Measurements from ENCODE around the gene SIRPB2.

Gene SIRPB2

GRCh38 chr20:1491281-1491840 lies at the start of gene SIRPB2:
Gene SIRPB2, minus strand, starts transcription at chr20:1491420. Its CDS starts 61 bp downstream, at chr20:1491359.
- no peak for FAIRE-seq

DNA sequence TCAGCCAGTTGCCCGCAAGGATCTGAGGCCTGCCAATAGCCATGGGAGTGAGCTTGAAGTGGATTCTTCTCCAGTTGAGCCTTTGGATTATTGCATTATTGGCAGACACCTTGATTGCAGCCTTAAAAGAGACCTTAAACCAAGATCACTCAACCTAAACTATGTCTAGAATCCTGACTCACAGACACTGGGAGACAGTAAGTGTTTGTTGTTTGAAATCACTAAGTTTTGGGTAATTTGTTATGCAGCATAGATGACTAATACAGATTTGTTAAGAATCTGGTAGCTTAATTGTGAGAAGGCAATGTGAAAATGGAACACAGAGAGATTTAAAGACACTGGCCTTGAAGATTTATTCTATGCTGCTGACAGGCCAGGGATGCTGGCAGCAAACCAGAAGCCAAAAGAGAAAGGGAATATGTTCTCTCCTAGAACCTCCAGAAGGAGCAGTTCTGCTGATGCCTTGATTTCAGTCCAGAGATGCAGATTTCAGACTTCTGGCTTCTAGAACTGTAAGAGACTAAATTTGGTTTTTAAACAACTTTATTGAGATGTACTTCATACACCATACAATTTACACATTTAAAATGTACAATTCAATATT lies 48.7 kb upstream of the SIRPB2 start:
- no peak for FAIRE-seq

DNA sequence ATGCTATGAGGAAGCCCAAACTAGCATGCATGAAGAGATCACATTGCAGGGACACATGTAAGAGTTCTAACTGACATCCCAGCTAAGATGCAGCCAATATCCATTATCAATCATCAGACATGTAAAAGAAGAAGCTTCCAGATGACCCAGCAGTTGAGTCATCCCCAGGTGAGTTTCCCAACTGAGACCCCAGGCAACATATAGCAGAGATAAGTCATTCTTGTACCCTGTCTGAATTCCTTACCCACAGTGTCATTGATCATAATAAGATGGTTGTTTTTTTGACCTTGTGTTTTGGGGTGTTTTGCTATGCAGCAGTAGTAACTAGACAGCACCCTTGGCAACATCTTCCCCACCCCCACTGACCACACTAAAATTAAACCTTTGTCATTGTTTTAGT lies 47.4 kb upstream of the SIRPB2 start:
- no peak for FAIRE-seq

GRCh38 chr20:1537731-1538058 lies 46.5 kb upstream of the SIRPB2 start:
- no peak for FAIRE-seq

- FAIRE-seq = no peak
Observed at GRCh38 chr20:1536893-1537730, 45.9 kb upstream of the SIRPB2 start.

GRCh38 chr20:1535420-1536175 lies 44.4 kb upstream of the SIRPB2 start:
- FAIRE-seq = no peak

DNA sequence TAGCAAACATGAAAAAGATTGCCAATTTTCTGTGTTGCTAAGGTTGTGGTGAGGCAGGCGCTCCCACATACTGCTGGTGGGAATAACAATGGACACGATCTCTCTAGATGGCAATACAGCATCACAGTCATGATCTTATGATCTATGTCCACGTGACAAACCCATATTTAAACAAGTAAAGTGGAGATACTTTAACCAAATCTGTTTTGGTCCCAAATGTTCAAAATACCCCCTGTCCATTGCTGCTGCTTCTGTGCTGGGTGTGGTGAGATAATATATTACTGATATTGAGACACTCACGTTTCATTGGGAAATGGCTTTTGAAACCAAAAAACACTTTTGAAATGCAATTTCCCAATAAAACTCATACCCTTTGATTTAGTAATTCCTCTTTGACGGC lies 43.3 kb upstream of the SIRPB2 start:
- no peak for FAIRE-seq

DNA sequence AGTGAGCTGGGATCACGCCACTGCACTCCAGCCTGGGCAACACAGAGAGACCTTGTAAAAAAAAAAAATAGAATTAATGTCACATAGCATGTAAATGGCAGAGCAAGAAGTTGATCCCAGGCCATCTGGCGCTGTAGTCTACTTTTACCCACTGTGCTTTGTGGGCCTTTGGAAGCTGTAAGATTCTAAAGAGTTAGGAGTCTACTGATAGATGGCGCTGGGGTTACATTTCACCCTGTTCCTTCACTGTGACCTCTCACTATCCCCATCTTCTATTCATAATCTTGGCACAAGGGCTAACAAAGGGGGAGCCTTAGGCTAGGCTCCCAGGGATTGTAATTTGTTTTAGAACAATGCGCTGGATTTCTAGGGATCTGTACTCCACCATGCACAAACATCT lies 41.8 kb upstream of the SIRPB2 start:
- no peak for FAIRE-seq

- no peak for FAIRE-seq
Observed at GRCh38 chr20:1528811-1529210, 37.6 kb upstream of the SIRPB2 start.

- FAIRE-seq = no peak
Observed at GRCh38 chr20:1527923-1528322, 36.7 kb upstream of the SIRPB2 start.

GRCh38 chr20:1526896-1527295 lies 35.7 kb upstream of the SIRPB2 start:
- no peak for FAIRE-seq

DNA sequence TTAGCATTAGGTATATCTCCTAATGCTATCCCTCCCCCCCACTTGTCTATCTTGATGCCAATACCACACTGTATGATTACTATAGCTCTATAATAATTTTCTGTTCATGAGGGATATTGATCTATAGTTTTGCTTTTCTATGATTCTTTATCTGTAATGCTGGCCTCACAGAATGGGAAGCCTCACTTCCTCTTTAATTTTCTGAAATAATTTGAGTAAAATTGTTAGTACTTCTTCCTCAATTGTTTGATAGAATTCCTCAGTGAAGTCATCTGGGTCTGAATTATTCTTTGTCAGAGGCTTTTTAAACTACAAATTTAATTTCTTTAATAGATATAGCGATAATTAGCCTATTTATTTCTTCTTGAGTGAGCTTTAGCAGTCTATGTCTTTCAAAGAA lies 35.1 kb upstream of the SIRPB2 start:
- no peak for FAIRE-seq

DNA sequence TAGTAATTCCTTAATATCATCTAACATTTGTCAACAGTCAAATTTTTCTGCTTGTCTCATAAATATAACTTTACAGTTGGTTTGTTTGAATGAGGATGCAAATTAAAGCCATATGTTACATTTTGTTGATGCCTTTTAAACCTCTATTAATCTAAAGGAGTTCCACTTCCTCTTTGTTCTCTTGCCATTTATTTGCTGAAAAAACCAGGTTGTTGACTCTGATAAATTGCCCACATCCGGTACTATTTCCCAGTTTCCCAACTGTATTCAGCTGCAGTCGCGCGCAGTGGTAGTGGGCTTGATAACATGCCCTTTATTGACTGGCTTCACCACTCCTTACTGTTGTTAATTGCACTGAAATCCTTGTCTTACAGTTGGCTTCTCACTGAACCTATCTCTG lies 32.8 kb upstream of the SIRPB2 start:
- no peak for FAIRE-seq

GRCh38 chr20:1517010-1517409 lies 25.8 kb upstream of the SIRPB2 start:
- no peak for FAIRE-seq

DNA sequence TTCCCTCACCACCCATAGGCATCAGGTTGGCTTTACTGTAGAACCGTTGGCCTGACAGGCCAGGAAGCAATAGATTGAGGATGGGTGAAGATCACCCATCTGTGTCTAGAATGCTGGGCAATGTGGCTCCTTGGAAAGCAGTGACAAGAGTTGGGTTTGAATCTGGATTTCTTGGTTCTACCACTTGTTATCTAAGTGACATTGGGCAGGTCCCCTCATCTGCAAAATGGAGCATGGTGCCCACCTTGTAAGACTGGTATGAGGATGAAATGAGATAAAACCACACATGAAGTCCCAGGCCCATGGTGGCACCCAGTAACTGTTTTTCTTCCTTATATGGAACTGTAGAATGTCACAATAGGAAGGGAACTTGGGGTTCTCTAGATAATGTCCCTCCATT lies 22.6 kb upstream of the SIRPB2 start:
- no peak for FAIRE-seq

DNA sequence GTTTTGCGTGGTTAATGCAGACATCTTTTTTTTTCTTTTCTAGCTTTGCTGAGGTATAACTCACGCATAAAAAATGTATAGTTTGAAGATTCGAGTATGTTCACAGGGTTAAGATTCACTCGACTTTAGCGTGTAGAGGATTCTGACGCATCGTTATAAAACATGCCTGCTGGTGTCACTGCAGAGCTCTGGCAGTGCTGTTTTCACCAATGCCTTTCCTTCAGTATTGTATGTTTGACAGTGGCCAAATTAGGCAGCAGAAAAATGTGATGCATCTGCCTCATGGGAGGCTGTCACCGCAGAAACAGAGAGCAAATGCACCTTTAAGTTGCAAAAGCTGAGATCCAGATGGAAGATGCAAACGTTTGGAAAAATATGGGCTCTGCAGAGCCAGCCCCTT lies 18.0 kb upstream of the SIRPB2 start:
- FAIRE-seq = no peak

GRCh38 chr20:1508574-1508973 lies 17.4 kb upstream of the SIRPB2 start:
- FAIRE-seq = no peak

DNA sequence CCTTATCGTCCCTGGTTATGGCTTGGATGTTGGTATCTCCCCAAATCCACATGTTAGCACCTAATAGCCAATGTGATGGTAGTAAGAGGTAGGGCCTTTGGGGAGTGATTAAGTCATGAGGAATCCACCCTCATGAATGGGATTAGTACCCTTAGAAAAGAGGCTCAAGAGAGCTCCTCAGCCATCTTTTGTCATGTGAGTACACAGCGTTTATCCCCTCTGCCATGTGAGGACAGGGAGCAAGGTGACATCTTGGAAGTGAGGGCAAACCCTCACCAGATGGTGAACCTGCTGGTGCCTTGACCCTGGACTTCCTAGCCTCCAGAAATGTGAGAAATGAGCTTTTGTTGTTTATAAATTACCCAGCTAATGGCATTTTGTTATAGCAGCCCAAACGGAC lies 16.1 kb upstream of the SIRPB2 start:
- no peak for FAIRE-seq

DNA sequence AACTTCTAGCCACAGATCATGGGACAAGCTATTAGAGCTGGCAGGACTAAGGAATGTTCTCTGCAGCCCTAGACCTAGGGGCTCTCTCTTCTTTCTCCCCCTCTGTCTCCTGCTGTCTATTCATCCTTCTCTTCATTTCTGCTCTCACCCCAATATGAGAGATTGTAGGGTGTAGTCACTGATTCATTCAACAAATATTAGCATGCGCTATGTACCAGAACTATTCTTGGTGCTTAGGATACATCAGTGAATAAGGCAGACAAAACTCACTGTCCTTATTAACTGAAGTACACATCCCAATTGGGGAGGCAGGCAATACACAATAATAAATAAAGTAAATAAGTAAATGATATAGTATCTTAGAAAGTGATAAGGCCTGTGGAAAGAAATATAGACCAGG lies 14.7 kb upstream of the SIRPB2 start:
- no peak for FAIRE-seq

DNA sequence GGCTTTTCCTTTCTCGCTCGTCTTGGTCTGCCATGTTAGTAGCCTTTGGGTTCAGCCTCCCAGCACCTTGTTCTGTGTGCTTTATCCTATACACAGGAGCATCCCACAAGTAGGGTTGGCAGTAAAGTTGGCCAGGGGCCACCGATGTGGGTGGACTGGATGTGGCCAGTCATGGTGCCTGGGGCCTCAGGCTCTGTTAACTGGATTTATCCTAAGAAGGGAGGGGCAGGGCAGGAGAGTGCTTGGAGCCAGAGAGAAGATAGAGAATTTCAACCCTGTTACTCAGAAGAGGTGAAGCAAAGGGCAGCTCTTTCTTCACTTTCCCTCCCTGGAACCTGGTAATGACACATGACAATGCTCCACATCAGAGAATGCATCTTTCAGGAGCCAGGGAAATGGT lies 14.1 kb upstream of the SIRPB2 start:
- FAIRE-seq = no peak

GRCh38 chr20:1503564-1504227 lies 12.5 kb upstream of the SIRPB2 start:
- no peak for FAIRE-seq

GRCh38 chr20:1500496-1500895 lies 9.3 kb upstream of the SIRPB2 start:
- no peak for FAIRE-seq
